Measurements from ENCODE around the gene DNASE2. TPM values are rescaled to one million over a fixed set of nuclear protein-coding genes. Genes with fewer than 3 reads are reported as not detected.
A peak's percentile ranks its signal among the peaks of the same experiment; 100 is the strongest.
"Not testable (repeated sequence)": the region's sequence is repeated elsewhere in the genome, so short reads cannot be mapped to it uniquely, and the experiment has no call there.

Gene DNASE2
- total and polyA plus RNA-seq, 2 donors (not counting 1 experiment from before 2014, with no cell fraction given), result 25.1 to 26.6 TPM

GRCh38 chr19:12891553-12892021 lies 10.3 kb upstream of the DNASE2 start:
- Histone ChIP-seq H3K36me3 (ENCODE audit: control insufficient read depth, insufficient read depth, low read length) (no peaks in the 10 kb centered on the region), H3K4me3 (replicated peaks in 1 of 4; ENCODE audit: control extremely low read depth in 1 of 4, insufficient read depth in 1 of 4, low read depth in 3 of 4, low read length in 4 of 4) (peak overlapping the region; percentile 82 to 99 (median 92)), H3K79me2 (ENCODE audit: control insufficient read depth, insufficient read depth, low read length) (peaks cover 1% of the 10 kb centered on the region), H3K4me1 (ENCODE audit: control insufficient read depth, extremely low read depth, insufficient read depth, low read length) (peaks cover 6% of the 10 kb centered on the region), H2AFZ (ENCODE audit: low read length) (no peak overlapping the region), H4K20me1 (ENCODE audit: control insufficient read depth, extremely low read depth, insufficient read depth, low read length) (no peaks in the 10 kb centered on the region), H3K27me3 (ENCODE audit: control insufficient read depth, insufficient read depth, low read length) (peaks cover 6% of the 10 kb centered on the region), H3K27ac (ENCODE audit: insufficient read depth, low read length) (peak overlapping the region; percentile 61), H3K9ac (ENCODE audit: insufficient read depth, low read length) (peak overlapping the region; percentile 1), H3K4me2 (ENCODE audit: extremely low read depth, insufficient read depth, low read length) (peak overlapping the region; percentile 99), H3K9me3 (ENCODE audit: control insufficient read depth, insufficient read depth, low read depth, low read length) (no peaks in the 10 kb centered on the region)
- TF ChIP-seq CTCF (conservative IDR thresholded peaks at IDR 0.05 in 1 of 2, IDR thresholded peaks at IDR 0.05 in 1 of 2; ENCODE audit: low read depth in 1 of 2, low read length in 2 of 2) (no peak), EZH2 (IDR thresholded peaks at IDR 0.05; ENCODE audit: low read length, missing control alignments) (no peak)
- DNase-seq (ENCODE audit: low read depth in 2 of 2), result no peak

- Histone ChIP-seq H4K20me1 (ENCODE audit: control insufficient read depth, extremely low read depth, insufficient read depth, low read length) (no peaks in the 10 kb centered on the region), H3K4me3 (replicated peaks in 1 of 4; ENCODE audit: control extremely low read depth in 1 of 4, insufficient read depth in 1 of 4, low read depth in 3 of 4, low read length in 4 of 4) (peak within 1 kb of the TSS; percentile 82 to 99 (median 92)), H3K27me3 (ENCODE audit: control insufficient read depth, insufficient read depth, low read length) (peaks cover 10% of the 10 kb centered on the region), H3K9me3 (ENCODE audit: control insufficient read depth, insufficient read depth, low read depth, low read length) (no peaks in the 10 kb centered on the region), H3K4me1 (ENCODE audit: control insufficient read depth, extremely low read depth, insufficient read depth, low read length) (peaks cover 6% of the 10 kb centered on the region), H3K36me3 (ENCODE audit: control insufficient read depth, insufficient read depth, low read length) (no peaks in the 10 kb centered on the region), H3K79me2 (ENCODE audit: control insufficient read depth, insufficient read depth, low read length) (peaks cover 1% of the 10 kb centered on the region), H3K9ac (ENCODE audit: insufficient read depth, low read length) (peak within 1 kb of the TSS; percentile 53), H3K4me2 (ENCODE audit: extremely low read depth, insufficient read depth, low read length) (peak within 1 kb of the TSS; percentile 99), H3K27ac (ENCODE audit: insufficient read depth, low read length) (peak within 1 kb of the TSS; percentile 61), H2AFZ (ENCODE audit: low read length) (peak within 1 kb of the TSS; percentile 98)
- TF ChIP-seq EZH2 (IDR thresholded peaks at IDR 0.05; ENCODE audit: low read length, missing control alignments), result no peak
- no peak for TF ChIP-seq CTCF (conservative IDR thresholded peaks at IDR 0.05 in 1 of 2, IDR thresholded peaks at IDR 0.05 in 1 of 2; ENCODE audit: low read depth in 1 of 2, low read length in 2 of 2)
- DNase-seq (ENCODE audit: low read depth in 2 of 2), result peak; percentile 99
These were observed 9.7 kb upstream of the DNASE2 start, which contains the start of gene GCDH for GRCh38 chr19:12890787-12891552. TSS of gene GCDH (plus strand) at chr19:12891160. CDS start at chr19:12891305, 145 bp downstream.

GRCh38 chr19:12890299-12890786 lies 9.1 kb upstream of the DNASE2 start:
- not testable (repeated sequence) for H3K36me3 ChIP-seq (ENCODE audit: control insufficient read depth, insufficient read depth, low read length); H3K4me1 ChIP-seq (ENCODE audit: control insufficient read depth, extremely low read depth, insufficient read depth, low read length); H3K9ac ChIP-seq (ENCODE audit: insufficient read depth, low read length); H4K20me1 ChIP-seq (ENCODE audit: control insufficient read depth, extremely low read depth, insufficient read depth, low read length); DNase-seq (ENCODE audit: low read depth in 2 of 2); H3K27ac ChIP-seq (ENCODE audit: insufficient read depth, low read length); H3K9me3 ChIP-seq (ENCODE audit: control insufficient read depth, insufficient read depth, low read depth, low read length); H3K27me3 ChIP-seq (ENCODE audit: control insufficient read depth, insufficient read depth, low read length); H3K79me2 ChIP-seq (ENCODE audit: control insufficient read depth, insufficient read depth, low read length)
- peak overlapping the region in 1 of 4 experiments; percentile 33 for H3K4me3 ChIP-seq (replicated peaks in 1 of 4; ENCODE audit: control extremely low read depth in 1 of 4, insufficient read depth in 1 of 4, low read depth in 3 of 4, low read length in 4 of 4)
- peak overlapping the region; percentile 83 for H3K4me2 ChIP-seq (ENCODE audit: extremely low read depth, insufficient read depth, low read length)
- H2AFZ ChIP-seq (ENCODE audit: low read length), result peak overlapping the region; percentile 63
